ENCODE data around the gene COL23A1. TPM values are rescaled to one million over a fixed set of nuclear protein-coding genes. Genes with fewer than 3 reads are reported as not detected.
A peak's percentile ranks its signal among the peaks of the same experiment; 100 is the strongest.

Gene COL23A1
- total RNA-seq, 2 donors from 2014 or later, result 0.44 to 0.86 TPM

GRCh38 chr5:178476531-178476930 lies 113.7 kb downstream of the COL23A1 start:
- no peak for DNase-seq
- no peak overlapping the region for H3K4me3 Mint-ChIP-seq
- H3K4me1 Mint-ChIP-seq (ENCODE audit: low read depth), result no peaks in the 10 kb centered on the region
- H3K9me3 Mint-ChIP-seq, result no peaks in the 10 kb centered on the region
- ATAC-seq (replicated peaks in 1 of 2), result no peak
- H3K27ac Mint-ChIP-seq, result peak overlapping the region; percentile 37
- no peaks in the 10 kb centered on the region for H3K27me3 Mint-ChIP-seq (ENCODE audit: low read depth)
- no peaks in the 10 kb centered on the region for H3K36me3 Mint-ChIP-seq (ENCODE audit: insufficient read depth in 2 of 2)

- Mint-ChIP-seq H3K4me3 (no peak overlapping the region), H3K4me1 (ENCODE audit: low read depth) (no peaks in the 10 kb centered on the region), H3K36me3 (ENCODE audit: insufficient read depth in 2 of 2) (no peaks in the 10 kb centered on the region), H3K27ac (no peak overlapping the region), H3K9me3 (no peaks in the 10 kb centered on the region), H3K27me3 (ENCODE audit: low read depth) (no peaks in the 10 kb centered on the region)
- ATAC-seq (replicated peaks in 1 of 2) (no peak), DNase-seq (no peak)
Observed at GRCh38 chr5:178475422-178475821, 114.8 kb downstream of the COL23A1 start.

- Mint-ChIP-seq H3K27ac (no peak overlapping the region), H3K4me3 (no peak overlapping the region), H3K36me3 (ENCODE audit: insufficient read depth in 2 of 2) (no peaks in the 10 kb centered on the region), H3K4me1 (ENCODE audit: low read depth) (no peaks in the 10 kb centered on the region), H3K9me3 (no peaks in the 10 kb centered on the region), H3K27me3 (ENCODE audit: low read depth) (no peaks in the 10 kb centered on the region)
- DNase-seq (no peak), ATAC-seq (replicated peaks in 1 of 2) (no peak)
Observed at GRCh38 chr5:178474562-178475184, 115.5 kb downstream of the COL23A1 start.

GRCh38 chr5:178473854-178474253 lies 116.3 kb downstream of the COL23A1 start:
- H3K4me1 Mint-ChIP-seq (ENCODE audit: low read depth), result no peaks in the 10 kb centered on the region
- ATAC-seq (replicated peaks in 1 of 2), result no peak
- no peak overlapping the region for H3K4me3 Mint-ChIP-seq
- no peaks in the 10 kb centered on the region for H3K27me3 Mint-ChIP-seq (ENCODE audit: low read depth)
- H3K36me3 Mint-ChIP-seq (ENCODE audit: insufficient read depth in 2 of 2), result no peaks in the 10 kb centered on the region
- H3K9me3 Mint-ChIP-seq, result no peaks in the 10 kb centered on the region
- DNase-seq, result no peak
- no peak overlapping the region for H3K27ac Mint-ChIP-seq

- Mint-ChIP-seq H3K9me3 (no peaks in the 10 kb centered on the region), H3K27me3 (ENCODE audit: low read depth) (no peaks in the 10 kb centered on the region), H3K4me3 (no peak overlapping the region), H3K4me1 (ENCODE audit: low read depth) (no peaks in the 10 kb centered on the region), H3K36me3 (ENCODE audit: insufficient read depth in 2 of 2) (no peaks in the 10 kb centered on the region), H3K27ac (no peak overlapping the region)
- no peak for ATAC-seq (replicated peaks in 1 of 2)
- no peak for DNase-seq
Observed at GRCh38 chr5:178472138-178472537, 118.1 kb downstream of the COL23A1 start.

GRCh38 chr5:178471711-178472110 lies 118.5 kb downstream of the COL23A1 start:
- Mint-ChIP-seq H3K4me3 (no peak overlapping the region), H3K27ac (no peak overlapping the region), H3K27me3 (ENCODE audit: low read depth) (no peaks in the 10 kb centered on the region), H3K9me3 (no peaks in the 10 kb centered on the region), H3K36me3 (ENCODE audit: insufficient read depth in 2 of 2) (no peaks in the 10 kb centered on the region), H3K4me1 (ENCODE audit: low read depth) (no peaks in the 10 kb centered on the region)
- ATAC-seq (replicated peaks in 1 of 2) (no peak), DNase-seq (no peak)

DNA sequence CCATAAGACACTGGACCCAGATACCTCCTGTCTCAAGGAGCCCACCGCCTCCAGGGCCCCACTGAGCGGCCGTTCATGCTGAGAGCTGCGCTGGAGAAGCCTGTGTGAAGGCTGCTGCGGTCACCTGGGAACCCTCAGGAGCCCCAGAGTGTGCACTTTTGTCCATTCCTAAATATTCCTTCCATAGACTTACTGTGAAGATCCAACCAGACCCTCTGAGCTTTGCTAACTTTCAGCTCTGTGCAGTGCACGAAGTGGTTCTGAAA lies 119.5 kb downstream of the COL23A1 start:
- Mint-ChIP-seq H3K27me3 (ENCODE audit: low read depth) (no peaks in the 10 kb centered on the region), H3K27ac (no peak overlapping the region), H3K36me3 (ENCODE audit: insufficient read depth in 2 of 2) (no peaks in the 10 kb centered on the region), H3K4me1 (ENCODE audit: low read depth) (no peaks in the 10 kb centered on the region), H3K4me3 (no peak overlapping the region), H3K9me3 (no peaks in the 10 kb centered on the region)
- DNase-seq (no peak), ATAC-seq (replicated peaks in 1 of 2) (no peak)

DNA sequence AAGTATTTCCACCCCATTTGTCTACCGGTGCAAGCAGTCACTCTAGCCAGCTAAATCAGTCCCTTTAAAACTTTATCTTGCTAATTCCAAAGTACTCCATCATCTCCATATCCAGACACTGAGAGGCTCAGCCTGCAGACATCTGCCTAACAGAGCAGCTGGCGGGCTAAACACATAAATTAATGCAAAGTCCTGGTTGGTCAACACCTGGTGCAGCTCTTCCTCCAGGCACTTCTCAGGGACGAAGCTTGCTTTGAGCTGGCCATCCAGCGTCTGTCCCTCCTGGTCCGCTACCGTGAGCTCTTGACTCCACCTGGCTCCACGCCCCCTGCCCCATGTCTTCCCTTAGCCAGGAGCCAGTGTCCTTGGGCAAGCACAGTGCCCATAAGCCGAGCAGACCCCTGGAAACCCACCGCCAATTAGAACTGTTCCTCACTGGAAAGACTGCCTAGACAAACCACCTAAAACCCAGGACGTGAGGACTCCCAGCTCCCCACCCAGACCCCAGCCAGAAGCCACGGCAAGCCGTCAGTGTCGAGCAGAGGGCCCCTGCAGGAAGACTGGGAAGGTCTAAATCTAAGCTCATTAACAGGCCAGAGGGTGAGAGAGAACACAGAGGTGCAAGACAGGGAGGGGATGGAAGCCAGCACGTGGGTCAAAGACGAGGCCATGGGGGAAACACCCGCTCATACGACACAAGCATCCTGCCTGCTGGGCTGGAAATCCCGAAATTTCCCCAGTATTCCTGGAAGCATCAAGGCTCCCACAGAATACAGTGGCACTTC lies 120.0 kb downstream of the COL23A1 start:
- Mint-ChIP-seq H3K9me3 (no peaks in the 10 kb centered on the region), H3K4me3 (no peak overlapping the region), H3K27me3 (ENCODE audit: low read depth) (no peaks in the 10 kb centered on the region), H3K27ac (no peak overlapping the region), H3K36me3 (ENCODE audit: insufficient read depth in 2 of 2) (no peaks in the 10 kb centered on the region), H3K4me1 (ENCODE audit: low read depth) (no peaks in the 10 kb centered on the region)
- no peak for DNase-seq
- ATAC-seq (replicated peaks in 1 of 2), result no peak

DNA sequence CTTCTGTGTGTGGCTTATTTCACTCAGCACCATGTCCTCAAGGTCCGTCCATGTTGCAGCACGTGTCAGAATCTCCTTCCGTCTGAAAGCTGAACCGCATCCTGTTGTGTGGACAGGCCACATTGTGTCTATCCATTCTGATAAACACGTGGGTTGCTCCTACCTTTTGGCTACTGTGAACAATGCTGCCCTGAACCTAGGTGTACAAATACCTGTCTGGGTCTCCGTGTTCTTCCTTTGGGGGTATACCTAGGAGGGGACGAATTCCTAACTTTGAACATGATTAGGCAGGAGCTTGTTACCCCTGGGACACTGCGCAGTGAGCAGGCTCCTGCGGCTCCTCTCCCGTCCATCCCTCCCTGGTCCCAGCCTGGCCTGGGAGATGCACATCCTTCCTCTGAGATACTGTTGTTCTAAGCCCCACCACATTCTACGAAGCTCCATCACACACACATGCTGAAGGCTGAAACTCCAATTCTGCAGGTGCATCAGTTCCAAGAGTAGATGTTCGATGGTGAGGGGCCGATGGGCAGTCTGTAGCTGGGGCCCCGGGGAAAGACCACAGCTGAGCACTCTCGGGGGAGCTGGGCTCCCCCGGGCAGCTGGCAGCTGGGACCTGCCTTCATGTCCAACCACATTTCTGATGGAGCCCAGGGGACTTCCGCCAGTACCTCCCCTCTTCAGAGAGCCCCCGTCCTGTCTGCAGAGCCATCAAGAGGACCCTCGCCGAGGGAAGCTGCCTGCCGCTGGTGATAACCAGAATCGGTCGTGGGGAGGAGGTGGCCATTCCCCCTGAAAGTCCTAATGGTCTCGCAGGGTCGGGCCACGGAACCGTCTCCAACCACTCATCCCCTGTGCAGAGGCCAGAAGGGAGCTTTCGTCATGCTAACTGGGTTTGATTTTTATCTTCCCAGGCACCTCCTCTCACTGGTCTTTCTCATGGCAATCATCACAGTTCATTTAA lies 120.9 kb downstream of the COL23A1 start:
- Mint-ChIP-seq H3K4me3 (no peak overlapping the region), H3K36me3 (ENCODE audit: insufficient read depth in 2 of 2) (no peaks in the 10 kb centered on the region), H3K4me1 (ENCODE audit: low read depth) (no peaks in the 10 kb centered on the region), H3K27me3 (ENCODE audit: low read depth) (no peaks in the 10 kb centered on the region), H3K9me3 (no peaks in the 10 kb centered on the region), H3K27ac (no peak overlapping the region)
- no peak for DNase-seq
- no peak for ATAC-seq (replicated peaks in 1 of 2)

- no peak overlapping the region for H3K4me3 Mint-ChIP-seq
Observed at GRCh38 chr5:178468196-178468685, 122.0 kb downstream of the COL23A1 start.

GRCh38 chr5:178467568-178468195 lies 122.5 kb downstream of the COL23A1 start:
- H3K36me3 Mint-ChIP-seq (ENCODE audit: insufficient read depth in 2 of 2), result no peaks in the 10 kb centered on the region
- ATAC-seq (replicated peaks in 1 of 2), result no peak
- no peaks in the 10 kb centered on the region for H3K27me3 Mint-ChIP-seq (ENCODE audit: low read depth)
- H3K4me1 Mint-ChIP-seq (ENCODE audit: low read depth), result no peaks in the 10 kb centered on the region
- no peaks in the 10 kb centered on the region for H3K9me3 Mint-ChIP-seq
- no peak overlapping the region for H3K27ac Mint-ChIP-seq
- no peak for DNase-seq
- no peak overlapping the region for H3K4me3 Mint-ChIP-seq

More at GRCh38 chr5:178468196-178468685, 122.0 kb downstream of the COL23A1 start:
- no peaks in the 10 kb centered on the region for H3K9me3 Mint-ChIP-seq
- ATAC-seq (replicated peaks in 1 of 2) (no peak), DNase-seq (no peak)
- no peaks in the 10 kb centered on the region for H3K36me3 Mint-ChIP-seq (ENCODE audit: insufficient read depth in 2 of 2)
- H3K27ac Mint-ChIP-seq, result no peak overlapping the region
- H3K4me1 Mint-ChIP-seq (ENCODE audit: low read depth), result no peaks in the 10 kb centered on the region
- H3K27me3 Mint-ChIP-seq (ENCODE audit: low read depth), result no peaks in the 10 kb centered on the region

GRCh38 chr5:178467205-178467567 lies 123.0 kb downstream of the COL23A1 start:
- H3K9me3 Mint-ChIP-seq, result no peaks in the 10 kb centered on the region
- no peak overlapping the region for H3K27ac Mint-ChIP-seq
- H3K36me3 Mint-ChIP-seq (ENCODE audit: insufficient read depth in 2 of 2), result no peaks in the 10 kb centered on the region
- no peak for ATAC-seq (replicated peaks in 1 of 2)
- no peaks in the 10 kb centered on the region for H3K4me1 Mint-ChIP-seq (ENCODE audit: low read depth)
- no peaks in the 10 kb centered on the region for H3K27me3 Mint-ChIP-seq (ENCODE audit: low read depth)
- no peak overlapping the region for H3K4me3 Mint-ChIP-seq
- DNase-seq, result no peak

- Mint-ChIP-seq H3K27ac (no peak overlapping the region), H3K9me3 (no peaks in the 10 kb centered on the region), H3K36me3 (ENCODE audit: insufficient read depth in 2 of 2) (no peaks in the 10 kb centered on the region), H3K4me3 (no peak overlapping the region), H3K4me1 (ENCODE audit: low read depth) (no peaks in the 10 kb centered on the region), H3K27me3 (ENCODE audit: low read depth) (no peaks in the 10 kb centered on the region)
- no peak for ATAC-seq (replicated peaks in 1 of 2)
- DNase-seq, result no peak
Observed at GRCh38 chr5:178466342-178466741, 123.9 kb downstream of the COL23A1 start.
